CD4-positive, alpha-beta T cell (primary cell): ENCODE measurements around the gene CACNA1D. TPM values are rescaled to one million over a fixed set of nuclear protein-coding genes. Genes with fewer than 3 reads are reported as not detected.

Source experiments
- ATAC-seq: fragments of 200-7000 bp; cut with Tn5 transposase; one replicate; pipeline ENCODE4 v1.10.0; 2022; ENCODE audit warnings: mild to moderate bottlenecking; ENCODE audit not compliant: poor library complexity
- CTCF ChIA-PET: fragments of 350-600 bp; sonication (Branson Sonifier 250); formaldehyde crosslinking; loops from one replicate; lab custom pipeline; 2021; ENCODE audit warnings: antibody characterized with exemption, inconsistent platforms; lab: Charles Lee
- POLR2A ChIA-PET: fragments of 350-600 bp; sonication (Branson Sonifier 250); formaldehyde crosslinking; loops from one replicate; lab custom pipeline; 2021; ENCODE audit warnings: antibody characterized with exemption, inconsistent platforms; lab: Charles Lee
- DNase-seq, 14 experiments: peaks; one replicate each; pipeline ENCODE4 v3.0.0-alpha.2; 2013 to 2020; ENCODE audit warnings: mixed read lengths in 2 of 14
- H3K27ac ChIP-seq, 2 donors: one replicate each; pipeline versions ENCODE4 v1.5.1 to v1.7.0; 2013; ENCODE audit warnings: low read length in 2 of 2, low read depth in 1 of 2, mild to moderate bottlenecking in 1 of 2
- H3K27me3 ChIP-seq, 2 experiments: 1 replicate in 1 of 2; 2 replicates in 1 of 2; pipeline versions ENCODE4 v1.6.1 to v1.7.0; 2013; ENCODE audit warnings: low read length in 2 of 2, control low read depth in 1 of 2, mild to moderate bottlenecking in 1 of 2, moderate library complexity in 1 of 2; ENCODE audit not compliant: insufficient read depth in 2 of 2, control insufficient read depth in 1 of 2
- H3K36me3 ChIP-seq: one replicate; pipeline ENCODE4 v1.6.1; 2013; ENCODE audit warnings: low read length, control low read depth; ENCODE audit not compliant: insufficient read depth
- H3K4me1 ChIP-seq: one replicate; pipeline ENCODE4 v1.6.1; 2013; ENCODE audit warnings: low read length, control low read depth; ENCODE audit not compliant: insufficient read depth
- H3K4me3 ChIP-seq: one replicate; pipeline ENCODE4 v1.5.1; 2013; ENCODE audit warnings: mild to moderate bottlenecking, low read length, moderate library complexity
- H3K9me3 ChIP-seq, 2 experiments: 1 replicate in 1 of 2; 2 replicates in 1 of 2; pipeline versions ENCODE4 v1.6.1 to v1.7.0; 2013; ENCODE audit warnings: low read length in 2 of 2, mild to moderate bottlenecking in 2 of 2, control low read depth in 1 of 2, moderate library complexity in 1 of 2; ENCODE audit not compliant: control insufficient read depth in 1 of 2, insufficient read depth in 1 of 2
- H3K27ac Mint-ChIP-seq: one replicate; pipeline ENCODE4 v1.8.0; 2020; ENCODE audit warnings: mixed read lengths
- H3K27me3 Mint-ChIP-seq: one replicate; pipeline ENCODE4 v1.8.0; 2021; ENCODE audit warnings: mixed read lengths
- H3K36me3 Mint-ChIP-seq: one replicate; pipeline ENCODE4 v1.8.0; 2021; ENCODE audit warnings: low read depth, mixed read lengths
- H3K4me1 Mint-ChIP-seq: one replicate; pipeline ENCODE4 v1.8.0; 2021; ENCODE audit warnings: low read depth, mixed read lengths
- H3K4me3 Mint-ChIP-seq: one replicate; pipeline ENCODE4 v1.8.0; 2020; ENCODE audit warnings: mild to moderate bottlenecking, mixed read lengths
- H3K9me3 Mint-ChIP-seq: one replicate; pipeline ENCODE4 v1.8.0; 2020; ENCODE audit warnings: mixed read lengths
- intact Hi-C, 2 experiments: fragments of 100-400 bp; cut with DNase I in 1 of 2; cut with micrococcal nuclease in 1 of 2; formaldehyde crosslinking; loops; one replicate each; pipeline versions ENCODE4 v1.15.1 to v1.9.0; 2023 to 2025; cut with DNase I, micrococcal nuclease
- total RNA-seq, 174 experiments: library from RNA in 2 of 174; stranded (reverse) in 2 of 174; gene quantifications; one replicate each; pipeline ENCODE4 v1.2.3 and lab custom pipeline; 2021 to 2026
- TF ChIP-seq, protein P1 (sequence below): fragments of 200-600 bp; IDR thresholded peaks from one replicate; pipeline ENCODE4 v1.8.0; 2022; ENCODE audit warnings: antibody characterized with exemption, mild to moderate bottlenecking

CACNA1D gene
- total RNA-seq, 2 experiments from 2014 or later = not detected

DNA sequence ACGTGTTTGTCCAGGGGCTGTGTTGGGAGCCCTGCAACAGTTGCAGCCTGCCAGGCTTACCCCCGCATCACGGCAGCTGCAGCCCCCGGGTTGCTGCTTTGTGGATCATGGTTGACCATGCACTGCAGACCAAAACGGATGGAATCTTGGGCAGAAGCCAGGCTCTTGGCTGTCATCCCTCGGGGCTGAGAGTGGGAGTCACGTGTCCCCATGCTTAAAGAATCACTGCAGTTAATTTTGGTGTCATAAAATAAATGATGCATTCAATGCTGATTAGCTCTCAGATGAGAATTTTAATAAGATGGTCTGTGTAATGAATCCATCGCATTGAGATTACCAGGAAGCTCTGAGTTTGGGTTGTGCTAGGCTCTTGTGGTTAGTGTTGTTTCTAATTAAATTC, 236.2 kb downstream of the CACNA1D start:
- intact Hi-C loops = no loop called here
- Histone ChIP-seq H3K27ac (no peak overlapping the region), H3K36me3 (no peaks in the 10 kb centered on the region), H3K27me3 (peaks cover 0 to 4% of the 10 kb centered on the region in 2 experiments), H3K9me3 (no peaks in the 10 kb centered on the region), H3K4me1 (no peaks in the 10 kb centered on the region), H3K4me3 (no peak overlapping the region)
- CTCF ChIA-PET = no interaction called here
- TF ChIP-seq, protein P1, sequence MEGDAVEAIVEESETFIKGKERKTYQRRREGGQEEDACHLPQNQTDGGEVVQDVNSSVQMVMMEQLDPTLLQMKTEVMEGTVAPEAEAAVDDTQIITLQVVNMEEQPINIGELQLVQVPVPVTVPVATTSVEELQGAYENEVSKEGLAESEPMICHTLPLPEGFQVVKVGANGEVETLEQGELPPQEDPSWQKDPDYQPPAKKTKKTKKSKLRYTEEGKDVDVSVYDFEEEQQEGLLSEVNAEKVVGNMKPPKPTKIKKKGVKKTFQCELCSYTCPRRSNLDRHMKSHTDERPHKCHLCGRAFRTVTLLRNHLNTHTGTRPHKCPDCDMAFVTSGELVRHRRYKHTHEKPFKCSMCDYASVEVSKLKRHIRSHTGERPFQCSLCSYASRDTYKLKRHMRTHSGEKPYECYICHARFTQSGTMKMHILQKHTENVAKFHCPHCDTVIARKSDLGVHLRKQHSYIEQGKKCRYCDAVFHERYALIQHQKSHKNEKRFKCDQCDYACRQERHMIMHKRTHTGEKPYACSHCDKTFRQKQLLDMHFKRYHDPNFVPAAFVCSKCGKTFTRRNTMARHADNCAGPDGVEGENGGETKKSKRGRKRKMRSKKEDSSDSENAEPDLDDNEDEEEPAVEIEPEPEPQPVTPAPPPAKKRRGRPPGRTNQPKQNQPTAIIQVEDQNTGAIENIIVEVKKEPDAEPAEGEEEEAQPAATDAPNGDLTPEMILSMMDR = no peak
- Mint-ChIP-seq H3K27me3 (peaks cover 24% of the 10 kb centered on the region), H3K4me3 (no peak overlapping the region), H3K4me1 (no peaks in the 10 kb centered on the region), H3K27ac (no peak overlapping the region), H3K36me3 (no peaks in the 10 kb centered on the region), H3K9me3 (no peaks in the 10 kb centered on the region)
- POLR2A ChIA-PET = no interaction called here
- DNase-seq = no peak
- no peak for ATAC-seq

DNA sequence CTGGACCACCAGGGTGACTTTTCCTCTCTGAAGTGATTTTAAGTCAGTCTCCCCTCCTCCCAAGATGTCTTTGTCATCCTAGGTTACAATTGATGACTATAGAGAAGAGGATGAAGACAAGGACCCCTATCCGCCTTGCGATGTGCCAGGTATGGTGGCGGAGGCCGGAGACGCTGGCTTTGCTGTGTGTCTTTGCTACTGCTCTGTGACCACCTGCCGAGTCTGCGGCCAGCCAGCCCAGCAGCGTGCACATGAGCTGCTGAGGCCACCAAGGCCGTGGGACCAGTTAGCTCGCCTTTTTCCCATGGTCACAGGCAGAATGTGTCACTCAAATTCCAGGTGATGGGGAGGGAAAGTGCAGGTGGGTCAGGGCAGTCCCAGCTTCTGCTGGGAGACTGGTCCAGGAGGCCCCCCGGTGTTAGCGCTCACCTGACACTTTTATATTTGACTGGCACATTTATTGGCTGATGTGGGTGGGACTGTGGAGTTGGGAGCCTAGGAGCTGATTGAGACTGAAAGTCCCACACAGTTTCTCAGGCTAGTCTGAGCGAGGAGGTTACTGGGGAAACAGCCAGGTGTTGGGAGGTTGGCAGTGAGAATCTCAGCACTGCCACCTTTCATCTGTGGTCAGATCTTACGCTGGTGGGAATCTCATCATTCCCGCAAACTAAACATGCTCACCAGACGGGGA, 237.7 kb downstream of the CACNA1D start:
- no peak overlapping the region for H3K4me3 Mint-ChIP-seq
- DNase-seq (no peak), ATAC-seq (no peak)
- H3K4me1 ChIP-seq = no peaks in the 10 kb centered on the region
- CTCF ChIA-PET = no interaction called here
- POLR2A ChIA-PET = no interaction called here
- TF ChIP-seq, protein P1 = no peak
- H3K27ac ChIP-seq = no peak overlapping the region
- no peaks in the 10 kb centered on the region for H3K9me3 ChIP-seq
- no peaks in the 10 kb centered on the region for H3K36me3 ChIP-seq
- H3K27me3 Mint-ChIP-seq = peaks cover 14% of the 10 kb centered on the region
- no peaks in the 10 kb centered on the region for H3K4me1 Mint-ChIP-seq
- intact Hi-C loops = no loop called here
- no peak overlapping the region for H3K4me3 ChIP-seq
- H3K9me3 Mint-ChIP-seq = no peaks in the 10 kb centered on the region
- peaks cover 0 to 4% of the 10 kb centered on the region in 2 experiments for H3K27me3 ChIP-seq
- H3K36me3 Mint-ChIP-seq = no peaks in the 10 kb centered on the region
- no peak overlapping the region for H3K27ac Mint-ChIP-seq

DNA sequence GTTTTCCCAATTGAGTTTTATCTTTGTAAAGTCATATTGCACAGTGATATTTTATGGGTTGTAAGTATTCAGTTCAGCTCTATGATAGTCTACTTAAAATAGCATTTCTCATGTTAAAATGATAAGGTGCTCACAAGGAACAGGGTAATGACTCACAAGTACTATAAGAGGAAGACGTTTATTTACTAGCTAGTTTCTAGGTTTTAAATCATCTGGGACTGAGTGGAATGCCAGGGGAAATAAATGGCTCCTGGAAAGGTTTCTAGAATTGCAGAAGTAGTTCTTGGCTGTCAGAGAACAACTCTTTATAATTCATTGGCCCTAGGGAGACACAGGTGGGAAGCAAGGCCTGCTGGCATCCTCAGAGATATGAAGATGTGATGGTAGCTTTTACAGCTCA, 239.0 kb downstream of the CACNA1D start:
- peaks cover 0 to 4% of the 10 kb centered on the region in 2 experiments for H3K27me3 ChIP-seq
- Mint-ChIP-seq H3K27ac (no peak overlapping the region), H3K4me3 (no peak overlapping the region), H3K4me1 (no peaks in the 10 kb centered on the region), H3K9me3 (no peaks in the 10 kb centered on the region), H3K36me3 (no peaks in the 10 kb centered on the region), H3K27me3 (peaks cover 5% of the 10 kb centered on the region)
- ChIA-PET POLR2A (no interaction called here), CTCF (interaction anchor here (1.2 kb wide), 1 partner anchor 10 kb away, joined by 3 read pairs; no protein-coding TSS in a partner anchor)
- no peak overlapping the region for H3K4me3 ChIP-seq
- no peaks in the 10 kb centered on the region for H3K4me1 ChIP-seq
- H3K9me3 ChIP-seq = no peaks in the 10 kb centered on the region
- H3K36me3 ChIP-seq = no peaks in the 10 kb centered on the region
- intact Hi-C loops = no loop called here
- TF ChIP-seq, protein P1 = no peak
- ATAC-seq (no peak), DNase-seq (no peak)
- H3K27ac ChIP-seq = no peak overlapping the region
